IMR-90 (cell line): ENCODE results near the gene CSAD. TPM values are rescaled to one million over a fixed set of nuclear protein-coding genes. Genes with fewer than 3 reads are reported as not detected.

Experiments used
- ATAC-seq: fragments of 200-7000 bp; cut with Tn5 transposase; 2 replicates; pipeline ENCODE4 v1.9.1; 2020; ENCODE audit warnings: low read depth, mild to moderate bottlenecking, moderate library complexity
- BruUV-seq: library from RNA; stranded (reverse); fragments of 400-500 nt; replicated peaks from 2 replicates; lab custom pipeline; 2021; lab: Mats Ljungman, UMichigan
- CTCF ChIA-PET: fragments of 300-600 bp; formaldehyde crosslinking; extraction: SDS; loops from one replicate; lab custom pipeline; 2021; ENCODE audit warnings: antibody characterized with exemption; lab: Yijun Ruan, JAX
- POLR2A ChIA-PET: fragments of 300-600 bp; sonication (Branson Sonifier 250); formaldehyde crosslinking; loops from one replicate; lab custom pipeline; 2022; ENCODE audit warnings: antibody characterized with exemption; ENCODE audit not compliant: unreplicated experiment; lab: Charles Lee
- DNase-seq: peaks from one replicate; pipeline ENCODE4 v3.0.0; 2013
- H2AFZ ChIP-seq: replicated peaks from 2 replicates; pipeline ENCODE3; 2013; ENCODE audit warnings: low read length, mild to moderate bottlenecking; ENCODE audit not compliant: poor library complexity
- H2AK5ac ChIP-seq: 2 replicates; pipeline ENCODE4 v1.6.1; 2013; ENCODE audit warnings: low read depth, low read length, inconsistent platforms
- H2AK9ac ChIP-seq: replicated peaks from 2 replicates; pipeline ENCODE3; 2013; ENCODE audit warnings: mild to moderate bottlenecking, low read depth, low read length, moderate library complexity; ENCODE audit not compliant: poor library complexity
- H2BK120ac ChIP-seq: 2 replicates; pipeline ENCODE4 v1.6.1; 2013; ENCODE audit warnings: low read depth, low read length, inconsistent platforms
- H2BK15ac ChIP-seq: 3 replicates; pipeline ENCODE4 v1.6.1; 2013; ENCODE audit warnings: low read depth, low read length, inconsistent platforms
- H2BK20ac ChIP-seq: 2 replicates; pipeline ENCODE4 v1.6.1; 2013; ENCODE audit warnings: low read depth, mild to moderate bottlenecking, inconsistent platforms, low read length, moderate library complexity
- H2BK5ac ChIP-seq: 2 replicates; pipeline ENCODE4 v1.6.1; 2013; ENCODE audit warnings: mild to moderate bottlenecking, low read depth, low read length, inconsistent platforms; ENCODE audit not compliant: poor library complexity, severe bottlenecking
- H3K14ac ChIP-seq: replicated peaks from 2 replicates; pipeline ENCODE4 v1.6.1; 2013; ENCODE audit warnings: low read depth, low read length, inconsistent platforms
- H3K18ac ChIP-seq: 2 replicates; pipeline ENCODE4 v1.6.1; 2013; ENCODE audit warnings: low read depth, low read length, control low read depth
- H3K23ac ChIP-seq: 2 replicates; pipeline ENCODE4 v1.6.1; 2013; ENCODE audit warnings: low read depth, low read length, inconsistent platforms
- H3K27ac ChIP-seq: 2 replicates; pipeline ENCODE4 v1.5.1; 2013; ENCODE audit warnings: mild to moderate bottlenecking, control low read depth, low read length; ENCODE audit not compliant: insufficient read depth
- H3K27me3 ChIP-seq: 2 replicates; pipeline ENCODE4 v1.6.1; 2013; ENCODE audit warnings: low read length; ENCODE audit not compliant: control insufficient read depth, insufficient read depth
- H3K36me3 ChIP-seq: 2 replicates; pipeline ENCODE4 v1.6.1; 2013; ENCODE audit warnings: low read length, mixed read lengths; ENCODE audit not compliant: control insufficient read depth, insufficient read depth
- H3K4ac ChIP-seq: 2 replicates; pipeline ENCODE4 v1.6.1; 2013; ENCODE audit warnings: low read depth, low read length, inconsistent platforms
- H3K4me1 ChIP-seq: 2 replicates; pipeline ENCODE4 v1.6.1; 2013; ENCODE audit warnings: low read length, mixed read lengths; ENCODE audit not compliant: control insufficient read depth, insufficient read depth
- H3K4me2 ChIP-seq: 2 replicates; pipeline ENCODE4 v1.6.1; 2013; ENCODE audit warnings: low read depth, mild to moderate bottlenecking, control low read depth, low read length, moderate library complexity
- H3K4me3 ChIP-seq: 2 replicates; pipeline ENCODE4 v1.5.1; 2013; ENCODE audit warnings: low read depth, mild to moderate bottlenecking, control low read depth, low read length, moderate library complexity; ENCODE audit not compliant: insufficient read depth
- H3K56ac ChIP-seq: 2 replicates; pipeline ENCODE4 v1.6.1; 2013; ENCODE audit warnings: low read length, inconsistent platforms; ENCODE audit not compliant: insufficient read depth; ENCODE audit errors: extremely low read depth
- H3K79me1 ChIP-seq, 2 experiments: 2 replicates each; pipeline ENCODE4 v1.6.1; 2013; ENCODE audit warnings: low read length in 2 of 2, inconsistent platforms in 1 of 2, low read depth in 1 of 2
- H3K9ac ChIP-seq: 2 replicates; pipeline ENCODE4 v1.6.1; 2013; ENCODE audit warnings: low read depth, low read length, control low read depth
- H3K9me1 ChIP-seq: 2 replicates; pipeline ENCODE4 v1.6.1; 2013; ENCODE audit warnings: low read length, inconsistent platforms; ENCODE audit not compliant: insufficient read depth
- H3K9me3 ChIP-seq: 2 replicates; pipeline ENCODE4 v1.6.1; 2013; ENCODE audit warnings: low read length; ENCODE audit not compliant: control insufficient read depth, insufficient read depth
- H4K20me1 ChIP-seq: 2 replicates; pipeline ENCODE4 v1.6.1; 2013; ENCODE audit warnings: low read length, inconsistent platforms; ENCODE audit not compliant: insufficient read depth
- H4K5ac ChIP-seq: 2 replicates; pipeline ENCODE4 v1.6.1; 2013; ENCODE audit warnings: mild to moderate bottlenecking, low read depth, low read length, control low read depth
- H4K8ac ChIP-seq, 2 experiments: 2 replicates each; pipeline ENCODE4 v1.6.1; 2013; ENCODE audit warnings: low read depth in 2 of 2, low read length in 2 of 2, control low read depth in 1 of 2, inconsistent platforms in 1 of 2
- H4K91ac ChIP-seq: 2 replicates; pipeline ENCODE4 v1.6.1; 2013; ENCODE audit warnings: low read depth, low read length, inconsistent platforms; ENCODE audit not compliant: insufficient read depth
- BHLHE40 ChIP-seq: fragments of 150-350 bp; IDR thresholded peaks from 2 replicates; pipeline ENCODE4 v1.6.1; 2016; ENCODE audit warnings: mild to moderate bottlenecking, low read depth, low read length
- FOS ChIP-seq: fragments of 150-350 bp; IDR thresholded peaks from 2 replicates; pipeline ENCODE4 v1.6.1; 2016; ENCODE audit warnings: low read depth, low read length
- MAFK ChIP-seq: IDR thresholded peaks from 2 replicates; pipeline ENCODE4 v1.6.1; 2012; ENCODE audit warnings: low read depth, low read length, improper control_type of control experiment
- MAZ ChIP-seq: IDR thresholded peaks from 2 replicates; pipeline ENCODE4 v1.6.1; 2012; ENCODE audit warnings: low read depth, mild to moderate bottlenecking, low read length, improper control_type of control experiment, moderate library complexity, borderline replicate concordance
- RFX5 ChIP-seq: IDR thresholded peaks from 2 replicates; pipeline ENCODE4 v1.8.0; 2012; ENCODE audit warnings: low read depth, mild to moderate bottlenecking, low read length, moderate library complexity
- SMC3 ChIP-seq: fragments of 150-350 bp; IDR thresholded peaks from 2 replicates; pipeline ENCODE4 v1.6.1; 2016; ENCODE audit warnings: low read depth, mild to moderate bottlenecking, antibody characterized with exemption, low read length, moderate library complexity
- WGBS, 2 experiments: methylation state at CpG; one replicate each; pipeline versions ENCODE4 v1.1.5 to v1.1.7; 2013; ENCODE audit warnings: missing lambda C conversion rate in 2 of 2; ENCODE audit not compliant: insufficient read length in 1 of 2; ENCODE audit errors: extremely low coverage in 2 of 2; 5-methylcytosine and 5-hydroxymethylcytosine counted together
- dilution Hi-C: fragments of 300-500 bp; cut with HindIII; formaldehyde crosslinking; loops from one replicate; pipeline ENCODE4 v1.14.3; 2018; ENCODE audit warnings: low sequenced_read_pairs; ENCODE audit not compliant: unreplicated experiment
- in situ Hi-C: fragments of 300-500 bp; cut with MboI; formaldehyde crosslinking; loops from 3 replicates; pipeline ENCODE4 v1.14.3; 2019; ENCODE audit warnings: low sequenced_read_pairs, inconsistent platforms, mixed read lengths
- intact Hi-C: fragments of 100-400 bp; cut with micrococcal nuclease; formaldehyde crosslinking; loops from 2 replicates; pipeline ENCODE4 v1.10.0; 2022
- polyA plus RNA-seq, 3 experiments: library from polyadenylated mRNA; depleted of rRNA; stranded (reverse); fragments of >200 nt; gene quantifications; 2 replicates each; pipeline ENCODE4 v1.2.3, GENCODE V29; 2012; ENCODE audit warnings: low replicate concordance in 1 of 3
- total RNA-seq: library from RNA; depleted of rRNA; stranded (reverse); fragments of >200 nt; gene quantifications from 2 replicates; pipeline ENCODE4 v1.2.3, GENCODE V29; 2012
- TF ChIP-seq, protein P1 (sequence below): fragments of 150-350 bp; IDR thresholded peaks from 2 replicates; pipeline ENCODE4 v1.6.1; 2017; ENCODE audit warnings: mild to moderate bottlenecking, antibody characterized with exemption, low read length, low read depth
- TF ChIP-seq, protein P2 (sequence below): conservative IDR thresholded peaks from 2 replicates; pipeline ENCODE4 v1.5.1; 2012; ENCODE audit warnings: mild to moderate bottlenecking, low read depth, low read length, improper control_type of control experiment

Gene CSAD
- total and polyA plus RNA-seq, 2 of the 4 experiments (the other 2 are of a cell fraction) = 5.4 to 45.6 TPM

DNA sequence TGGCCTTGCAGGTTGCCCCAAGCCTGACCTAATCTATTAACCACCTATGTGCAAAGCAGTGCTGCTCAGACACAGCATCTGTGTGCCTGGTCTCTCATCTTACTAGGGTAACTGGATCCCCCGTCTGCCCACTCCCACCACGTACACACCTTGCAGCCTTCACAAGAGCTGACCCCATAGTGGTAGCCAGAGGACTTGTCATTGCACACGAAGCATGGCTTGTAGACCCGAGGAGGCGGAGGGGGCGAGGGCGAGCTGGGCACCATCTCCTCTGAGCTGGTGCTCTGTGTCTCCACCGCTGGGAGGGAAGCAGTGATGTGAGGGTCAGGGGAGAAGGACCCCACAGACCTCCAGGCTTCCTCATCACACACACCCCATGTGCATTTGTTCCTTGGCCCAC lies 34.8 kb upstream of the CSAD start:
- H4K20me1 ChIP-seq = peaks cover 11% of the 10 kb centered on the region
- no peak overlapping the region for H2BK5ac ChIP-seq
- H3K4me1 ChIP-seq = peaks cover 19% of the 10 kb centered on the region
- no peak overlapping the region for H3K56ac ChIP-seq
- H3K27ac ChIP-seq = no peak overlapping the region
- H3K9me1 ChIP-seq = peaks cover 11% of the 10 kb centered on the region
- H3K27me3 ChIP-seq = no peaks in the 10 kb centered on the region
- ChIA-PET CTCF (no interaction called here), POLR2A (interaction anchor here (1.0 kb wide), 1 partner anchor 136 kb away, joined by 7 read pairs; the partner anchor contains the start of gene SPRYD3)
- no peak overlapping the region for H4K91ac ChIP-seq
- DNase-seq (no peak), ATAC-seq (no peak)
- no peak overlapping the region for H2BK15ac ChIP-seq
- no peak overlapping the region for H3K4me2 ChIP-seq
- no peak overlapping the region for H3K4ac ChIP-seq
- 79% methylated on average over 2 of the region's 8 CpGs; no CpG with 5 or more reads in 1 of the 2 experiments for WGBS, 2 experiments
- no peak overlapping the region for H2AFZ ChIP-seq
- H4K8ac ChIP-seq = peak overlapping the region in 1 of 2 experiments; percentile 31; a peak in 1 of 4 replicates
- intact Hi-C loops = loop anchor here (10.0 kb wide), 1 partner anchor 109 kb away; the partner anchor contains the start of gene AAAS
- peaks cover 34 to 66% of the 10 kb centered on the region in 2 experiments for H3K79me1 ChIP-seq
- dilution Hi-C loops = no loop called here
- H3K23ac ChIP-seq = peak overlapping the region; percentile 7
- H4K5ac ChIP-seq = no peak overlapping the region
- H3K9ac ChIP-seq = no peak overlapping the region
- H3K14ac ChIP-seq = no peak overlapping the region
- H3K18ac ChIP-seq = no peak overlapping the region
- H2BK120ac ChIP-seq = no peak overlapping the region
- H3K36me3 ChIP-seq = peaks cover 40% of the 10 kb centered on the region
- H3K4me3 ChIP-seq = no peak overlapping the region
- in situ Hi-C loops = loop anchor here (10.0 kb wide), 1 partner anchor 299 kb away; no protein-coding TSS in a partner anchor
- no TSS peak for BruUV-seq
- H3K9me3 ChIP-seq = no peaks in the 10 kb centered on the region
- TF ChIP-seq SMC3 (no peak), FOS (no peak), BHLHE40 (no peak), MAFK (no peak), MAZ (no peak), RFX5 (no peak)
- TF ChIP-seq, protein P1, sequence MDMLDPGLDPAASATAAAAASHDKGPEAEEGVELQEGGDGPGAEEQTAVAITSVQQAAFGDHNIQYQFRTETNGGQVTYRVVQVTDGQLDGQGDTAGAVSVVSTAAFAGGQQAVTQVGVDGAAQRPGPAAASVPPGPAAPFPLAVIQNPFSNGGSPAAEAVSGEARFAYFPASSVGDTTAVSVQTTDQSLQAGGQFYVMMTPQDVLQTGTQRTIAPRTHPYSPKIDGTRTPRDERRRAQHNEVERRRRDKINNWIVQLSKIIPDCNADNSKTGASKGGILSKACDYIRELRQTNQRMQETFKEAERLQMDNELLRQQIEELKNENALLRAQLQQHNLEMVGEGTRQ = no peak
- TF ChIP-seq, protein P2, sequence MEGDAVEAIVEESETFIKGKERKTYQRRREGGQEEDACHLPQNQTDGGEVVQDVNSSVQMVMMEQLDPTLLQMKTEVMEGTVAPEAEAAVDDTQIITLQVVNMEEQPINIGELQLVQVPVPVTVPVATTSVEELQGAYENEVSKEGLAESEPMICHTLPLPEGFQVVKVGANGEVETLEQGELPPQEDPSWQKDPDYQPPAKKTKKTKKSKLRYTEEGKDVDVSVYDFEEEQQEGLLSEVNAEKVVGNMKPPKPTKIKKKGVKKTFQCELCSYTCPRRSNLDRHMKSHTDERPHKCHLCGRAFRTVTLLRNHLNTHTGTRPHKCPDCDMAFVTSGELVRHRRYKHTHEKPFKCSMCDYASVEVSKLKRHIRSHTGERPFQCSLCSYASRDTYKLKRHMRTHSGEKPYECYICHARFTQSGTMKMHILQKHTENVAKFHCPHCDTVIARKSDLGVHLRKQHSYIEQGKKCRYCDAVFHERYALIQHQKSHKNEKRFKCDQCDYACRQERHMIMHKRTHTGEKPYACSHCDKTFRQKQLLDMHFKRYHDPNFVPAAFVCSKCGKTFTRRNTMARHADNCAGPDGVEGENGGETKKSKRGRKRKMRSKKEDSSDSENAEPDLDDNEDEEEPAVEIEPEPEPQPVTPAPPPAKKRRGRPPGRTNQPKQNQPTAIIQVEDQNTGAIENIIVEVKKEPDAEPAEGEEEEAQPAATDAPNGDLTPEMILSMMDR = no peak
- H2AK5ac ChIP-seq = peak overlapping the region; percentile 50
- H2BK20ac ChIP-seq = 0 out of 2 replicates have a peak overlapping the region, but pooled peaks have one; percentile 9
- H2AK9ac ChIP-seq = peak overlapping the region; percentile 77
